Mesodermal cell (in vitro differentiated cells): ENCODE measurements around the gene SLC12A6.

ENCODE experiments used
- H3K27ac ChIP-seq: 2 replicates; pipeline ENCODE4 v1.7.0; 2013; ENCODE audit warnings: mild to moderate bottlenecking, low read depth, low read length, moderate library complexity; ENCODE audit not compliant: severe bottlenecking
- H3K36me3 ChIP-seq: 2 replicates; pipeline ENCODE4 v1.7.1; 2013; ENCODE audit warnings: mild to moderate bottlenecking, low read length, moderate library complexity; ENCODE audit not compliant: control insufficient read depth, insufficient read depth
- H3K4me1 ChIP-seq: one replicate; pipeline ENCODE4 v1.7.1; 2013; ENCODE audit warnings: mild to moderate bottlenecking, low read length; ENCODE audit not compliant: insufficient read depth, control insufficient read depth, poor library complexity, severe bottlenecking
- H3K4me3 ChIP-seq: 2 replicates; pipeline ENCODE4 v1.7.0; 2013; ENCODE audit warnings: low read length, control low read depth, mild to moderate bottlenecking; ENCODE audit not compliant: insufficient read depth, poor library complexity, severe bottlenecking; ENCODE audit errors: extremely low read depth
- H3K9me3 ChIP-seq: 2 replicates; pipeline ENCODE4 v1.7.1; 2013; ENCODE audit warnings: mild to moderate bottlenecking, low read length, moderate library complexity; ENCODE audit not compliant: control insufficient read depth
- WGBS, 2 experiments: methylation state at CpG; one replicate each; pipeline ENCODE4 v1.1.5; 2013; ENCODE audit warnings: missing lambda C conversion rate in 2 of 2; ENCODE audit not compliant: insufficient coverage in 2 of 2; 5-methylcytosine and 5-hydroxymethylcytosine counted together

The SLC12A6 gene

GRCh38 chr15:34233614-34234013 lies 104.0 kb downstream of the SLC12A6 start:
- Histone ChIP-seq H3K9me3 (no peaks in the 10 kb centered on the region), H3K4me3 (no peak overlapping the region), H3K4me1 (peaks cover 7% of the 10 kb centered on the region), H3K27ac (no peak overlapping the region), H3K36me3 (peaks cover 46% of the 10 kb centered on the region)
- WGBS, 2 experiments: 67 to 87% methylated on average over 1 to 5 of the region's 6 CpGs

GRCh38 chr15:34223904-34224596 lies 113.5 kb downstream of the SLC12A6 start:
- H3K9me3 ChIP-seq: no peaks in the 10 kb centered on the region
- H3K4me1 ChIP-seq: peaks cover 10% of the 10 kb centered on the region
- peak overlapping the region; percentile 83 for H3K27ac ChIP-seq
- 94 to 99% methylated on average over 12 to 18 of the region's 24 CpGs for WGBS, 2 experiments
- peaks cover 23% of the 10 kb centered on the region for H3K36me3 ChIP-seq
- H3K4me3 ChIP-seq: peak overlapping the region; percentile 96

- Histone ChIP-seq H3K27ac (no peak overlapping the region), H3K36me3 (no peaks in the 10 kb centered on the region), H3K4me3 (no peak overlapping the region), H3K4me1 (no peaks in the 10 kb centered on the region), H3K9me3 (no peaks in the 10 kb centered on the region)
- WGBS, 2 experiments: 90 to 94% methylated on average over 2 to 3 of the region's 7 CpGs
These were observed 119.9 kb downstream of the SLC12A6 start for GRCh38 chr15:34217587-34218225.

- H3K27ac ChIP-seq: no peak overlapping the region
- H3K4me3 ChIP-seq: no peak overlapping the region
- H3K36me3 ChIP-seq: no peaks in the 10 kb centered on the region
- no peaks in the 10 kb centered on the region for H3K9me3 ChIP-seq
- no peaks in the 10 kb centered on the region for H3K4me1 ChIP-seq
These were observed 120.9 kb downstream of the SLC12A6 start for GRCh38 chr15:34216527-34217270.

- H3K9me3 ChIP-seq: no peaks in the 10 kb centered on the region
- 61 to 86% methylated on average over 2 of the region's 3 CpGs for WGBS, 2 experiments
- H3K27ac ChIP-seq: no peak overlapping the region
- no peaks in the 10 kb centered on the region for H3K4me1 ChIP-seq
- H3K4me3 ChIP-seq: no peak overlapping the region
- H3K36me3 ChIP-seq: no peaks in the 10 kb centered on the region
These were observed 123.4 kb downstream of the SLC12A6 start for GRCh38 chr15:34214135-34214534.

- no peaks in the 10 kb centered on the region for H3K9me3 ChIP-seq
- 90% methylated on average over 2 of the region's 4 CpGs; no CpG with 5 or more reads in 1 of the 2 experiments for WGBS, 2 experiments
- no peaks in the 10 kb centered on the region for H3K36me3 ChIP-seq
- no peak overlapping the region for H3K27ac ChIP-seq
- no peak overlapping the region for H3K4me3 ChIP-seq
- no peaks in the 10 kb centered on the region for H3K4me1 ChIP-seq
These were observed 123.9 kb downstream of the SLC12A6 start for GRCh38 chr15:34213690-34214089.

- Histone ChIP-seq H3K27ac (peak within 1 kb of the TSS; percentile 86), H3K36me3 (peaks cover 18% of the 10 kb centered on the region), H3K9me3 (no peaks in the 10 kb centered on the region), H3K4me3 (peak within 1 kb of the TSS; percentile 53), H3K4me1 (no peaks in the 10 kb centered on the region)
- WGBS, 2 experiments: 1% methylated on average over 76 to 77 of the region's 81 CpGs
These were observed 127.9 kb downstream of the SLC12A6 start, which contains the start of gene KATNBL1 for GRCh38 chr15:34209421-34210282. Gene KATNBL1, minus strand, starts transcription at chr15:34210096. Its CDS starts 46,420 bp downstream, at chr15:34163676.

GRCh38 chr15:34206011-34206410 lies 131.6 kb downstream of the SLC12A6 start:
- WGBS, 2 experiments: no CpG with 5 or more reads among the region's 4 CpGs
- Histone ChIP-seq H3K36me3 (peaks cover 30% of the 10 kb centered on the region), H3K27ac (no peak overlapping the region), H3K4me3 (no peak overlapping the region), H3K4me1 (no peaks in the 10 kb centered on the region), H3K9me3 (no peaks in the 10 kb centered on the region)

- WGBS, 2 experiments: no CpG with 5 or more reads among the region's 1 CpG
- H3K27ac ChIP-seq: no peak overlapping the region
- H3K36me3 ChIP-seq: peaks cover 44% of the 10 kb centered on the region
- no peaks in the 10 kb centered on the region for H3K4me1 ChIP-seq
- H3K9me3 ChIP-seq: no peaks in the 10 kb centered on the region
- no peak overlapping the region for H3K4me3 ChIP-seq
These were observed 133.6 kb downstream of the SLC12A6 start for GRCh38 chr15:34203936-34204335.

- 100% methylated on average over 1 of the region's 1 CpG for whole genome bisulfite sequencing, 2 experiments
- Histone ChIP-seq H3K4me3 (no peak overlapping the region), H3K27ac (no peak overlapping the region), H3K36me3 (peaks cover 44% of the 10 kb centered on the region), H3K4me1 (no peaks in the 10 kb centered on the region), H3K9me3 (no peaks in the 10 kb centered on the region)
These were observed 134.3 kb downstream of the SLC12A6 start for GRCh38 chr15:34203305-34203704.
